Measurements from ENCODE around the gene CACNB3.
"Not testable (repeated sequence)": the region's sequence is repeated elsewhere in the genome, so short reads cannot be mapped to it uniquely, and the experiment has no call there.

DNA sequence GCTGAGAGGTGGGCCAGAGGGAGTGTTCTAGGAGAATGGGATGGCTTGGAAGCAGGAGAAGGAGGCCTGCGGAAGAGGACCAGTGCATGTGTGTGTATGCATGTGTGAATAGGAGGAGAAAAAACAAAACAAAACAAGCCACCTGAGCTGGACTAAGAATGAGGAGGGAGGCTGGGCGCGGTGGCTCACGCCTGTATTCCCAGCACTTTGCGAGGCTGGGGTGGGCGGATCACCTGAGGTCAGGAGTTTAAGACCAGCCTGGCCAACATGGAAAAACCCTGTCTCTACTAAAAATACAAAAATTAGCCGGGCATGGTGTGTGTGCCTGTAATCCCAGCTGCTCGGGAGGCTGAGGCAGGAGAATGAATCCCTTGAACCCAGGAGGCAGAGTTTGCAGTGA lies 55.2 kb downstream of the CACNB3 start:
- TF ChIP-seq CTCF (IDR thresholded peaks at IDR 0.05; ENCODE audit: low read depth, low read length, poor library complexity, severe bottlenecking); EZH2phosphoT487 (IDR thresholded peaks at IDR 0.05; ENCODE audit: borderline replicate concordance, low read length): not testable (repeated sequence)

Data from DOHH2 (cell line).